RWPE2 (cell line): ENCODE measurements around the gene KLHL29.
"Not testable (repeated sequence)": the region's sequence is repeated elsewhere in the genome, so short reads cannot be mapped to it uniquely, and the experiment has no call there.

Source experiments
- ATAC-seq: fragments of 200-7000 bp; cut with Tn5 transposase; 3 replicates; pipeline ENCODE4 v1.9.1; 2021; ENCODE audit warnings: low read depth
- DNase-seq: peaks from one replicate; pipeline ENCODE4 v3.0.0-alpha.2; 2020; ENCODE audit warnings: low spot score
- H3K27ac ChIP-seq: fragments of 450-650 bp; 2 replicates; pipeline ENCODE4 v1.5.1; 2017; ENCODE audit warnings: mild to moderate bottlenecking; ENCODE audit not compliant: poor library complexity, severe bottlenecking
- H3K27me3 ChIP-seq: fragments of 250-450 bp; sonication (Bioruptor Pico); 2 replicates; pipeline ENCODE4 v1.5.1; 2021; ENCODE audit warnings: mild to moderate bottlenecking, moderate library complexity; ENCODE audit not compliant: insufficient read depth, poor library complexity, severe bottlenecking
- H3K36me3 ChIP-seq: fragments of 250-450 bp; sonication (Bioruptor Pico); 2 replicates; pipeline ENCODE4 v1.5.1; 2020; ENCODE audit warnings: low read depth, mild to moderate bottlenecking, moderate library complexity
- H3K4me1 ChIP-seq: fragments of 250-450 bp; sonication (Bioruptor Pico); 2 replicates; pipeline ENCODE4 v1.5.1; 2021; ENCODE audit warnings: mild to moderate bottlenecking, moderate library complexity; ENCODE audit not compliant: insufficient read depth, poor library complexity, severe bottlenecking
- H3K4me3 ChIP-seq: fragments of 250-450 bp; sonication (Bioruptor Pico); 2 replicates; pipeline ENCODE4 v1.5.1; 2021; ENCODE audit warnings: mild to moderate bottlenecking, moderate library complexity; ENCODE audit not compliant: severe bottlenecking
- H3K9me3 ChIP-seq: fragments of 250-450 bp; sonication (Bioruptor Pico); 2 replicates; pipeline ENCODE4 v1.5.1; 2021; ENCODE audit warnings: mild to moderate bottlenecking, moderate library complexity; ENCODE audit not compliant: severe bottlenecking
- CTCF ChIP-seq: fragments of 450-650 bp; IDR thresholded peaks from one replicate; pipeline ENCODE4 v1.5.1; 2017; ENCODE audit warnings: mild to moderate bottlenecking, moderate library complexity; ENCODE audit not compliant: poor library complexity, severe bottlenecking

KLHL29 gene

DNA sequence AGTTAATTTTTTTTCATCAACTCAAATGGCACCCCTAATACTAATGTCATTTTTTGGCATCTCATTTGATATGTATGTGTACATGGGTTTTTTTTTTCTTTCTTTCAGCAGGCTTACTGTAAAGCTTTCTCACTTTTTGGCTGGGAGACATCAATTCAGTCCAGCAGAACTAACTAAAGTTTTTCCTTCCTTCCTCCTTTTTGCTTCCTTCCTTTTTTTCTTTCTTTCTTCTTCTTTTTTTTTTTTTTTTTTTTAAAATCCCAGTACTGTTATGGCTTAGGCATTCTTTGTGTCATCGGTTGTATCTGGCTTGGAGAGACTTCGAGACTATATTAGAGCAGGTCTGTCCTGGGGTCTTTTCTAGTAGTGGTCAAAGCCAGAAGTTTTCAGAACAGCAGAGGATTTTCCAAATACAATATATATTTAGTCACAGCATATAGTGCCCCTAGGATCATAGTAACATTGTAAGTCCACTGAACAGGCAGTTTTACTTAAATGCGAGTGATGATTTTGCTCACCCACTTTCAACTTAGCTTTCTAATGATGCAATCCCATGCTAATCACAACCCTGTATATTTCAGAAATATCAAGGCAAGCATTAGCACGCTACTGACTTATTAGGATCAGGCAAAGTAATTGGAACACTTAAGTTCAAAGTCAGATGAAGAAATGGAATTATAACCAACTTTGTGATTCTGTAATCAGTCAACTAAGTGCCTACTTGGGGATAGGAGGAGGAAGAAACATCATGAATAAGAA lies 4.0 kb downstream of the KLHL29 start:
- ATAC-seq, result no peak
- Histone ChIP-seq H3K4me3 (no peak overlapping the region), H3K36me3 (no peaks in the 10 kb centered on the region), H3K4me1 (no peaks in the 10 kb centered on the region), H3K27me3 (no peaks in the 10 kb centered on the region), H3K27ac (no peak overlapping the region), H3K9me3 (no peaks in the 10 kb centered on the region)
- no peak for TF ChIP-seq CTCF
- no peak for DNase-seq

GRCh38 chr2:23390152-23390551 lies 5.2 kb downstream of the KLHL29 start:
- no peak for DNase-seq

GRCh38 chr2:23391237-23391736 lies 6.3 kb downstream of the KLHL29 start:
- H3K27me3 ChIP-seq, H3K4me1 ChIP-seq, H3K36me3 ChIP-seq, H3K9me3 ChIP-seq, H3K4me3 ChIP-seq, ATAC-seq, H3K27ac ChIP-seq, DNase-seq: not testable (repeated sequence)

More at GRCh38 chr2:23390152-23390551, 5.2 kb downstream of the KLHL29 start:
- Histone ChIP-seq H3K4me3 (no peak overlapping the region), H3K9me3 (no peaks in the 10 kb centered on the region), H3K4me1 (no peaks in the 10 kb centered on the region), H3K27ac (no peak overlapping the region), H3K27me3 (no peaks in the 10 kb centered on the region), H3K36me3 (no peaks in the 10 kb centered on the region)
- no peak for TF ChIP-seq CTCF
- no peak for ATAC-seq

DNA sequence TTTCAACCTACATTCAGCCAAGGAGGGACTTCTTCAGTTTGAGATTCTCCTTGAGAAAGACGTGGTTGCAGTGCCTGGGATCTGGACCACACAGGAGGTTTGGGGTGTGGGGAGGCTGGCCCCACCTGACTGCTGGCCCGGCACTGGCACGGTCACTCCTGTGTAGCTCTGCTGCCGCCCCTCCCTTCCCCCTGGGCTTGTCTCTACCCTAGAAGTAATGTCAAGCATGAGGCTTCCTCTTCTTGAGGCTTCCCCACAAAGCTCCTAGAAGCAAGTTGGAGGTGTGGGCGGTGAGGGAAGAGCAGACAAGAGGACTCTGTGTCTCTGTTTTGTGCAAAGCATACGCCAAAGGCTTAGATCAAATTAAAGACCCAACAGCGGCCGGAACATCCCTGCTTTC lies 8.7 kb downstream of the KLHL29 start:
- Histone ChIP-seq H3K4me3 (no peak overlapping the region), H3K9me3 (no peaks in the 10 kb centered on the region), H3K36me3 (no peaks in the 10 kb centered on the region), H3K4me1 (no peaks in the 10 kb centered on the region), H3K27ac (no peak overlapping the region), H3K27me3 (no peaks in the 10 kb centered on the region)
- no peak for TF ChIP-seq CTCF
- DNase-seq, result no peak
- ATAC-seq, result no peak

GRCh38 chr2:23394700-23395099 lies 9.7 kb downstream of the KLHL29 start:
- H3K36me3 ChIP-seq, result no peaks in the 10 kb centered on the region
- no peak for ATAC-seq
- no peaks in the 10 kb centered on the region for H3K9me3 ChIP-seq
- H3K4me1 ChIP-seq, result no peaks in the 10 kb centered on the region
- no peaks in the 10 kb centered on the region for H3K27me3 ChIP-seq
- no peak overlapping the region for H3K4me3 ChIP-seq
- no peak for TF ChIP-seq CTCF
- DNase-seq, result no peak
- no peak overlapping the region for H3K27ac ChIP-seq
